Measurements from ENCODE around the gene GRHPR.
"Not testable (repeated sequence)": the region's sequence is repeated elsewhere in the genome, so short reads cannot be mapped to it uniquely, and the experiment has no call there.

Gene GRHPR

GRCh38 chr9:37422289-37423104 is at the start of gene GRHPR:
Gene GRHPR (plus strand): TSS chr9:37422696. CDS start chr9:37422751, 55 bp downstream.
- peak; percentile 37 to 84 for DNase-seq

- no peak for DNase-seq
Measured at GRCh38 chr9:37372839-37373238, 49.7 kb upstream of the GRHPR start.

GRCh38 chr9:37373621-37374020 is 48.9 kb upstream of the GRHPR start:
- no peak for DNase-seq

- DNase-seq: no peak
Measured at GRCh38 chr9:37374892-37375291, 47.6 kb upstream of the GRHPR start.

- no peak for DNase-seq
Measured at GRCh38 chr9:37377688-37378612, 44.5 kb upstream of the GRHPR start.

GRCh38 chr9:37378613-37379004 is 43.9 kb upstream of the GRHPR start:
- DNase-seq: no peak

- DNase-seq: no peak
Measured at GRCh38 chr9:37379835-37380234, 42.7 kb upstream of the GRHPR start.

- DNase-seq: no peak
Measured at GRCh38 chr9:37380570-37380969, 41.9 kb upstream of the GRHPR start.

- DNase-seq: no peak
Measured at GRCh38 chr9:37381094-37381741, 41.3 kb upstream of the GRHPR start.

- DNase-seq: no peak
Measured at GRCh38 chr9:37382161-37382981, 40.1 kb upstream of the GRHPR start.

GRCh38 chr9:37382982-37383357 is 39.5 kb upstream of the GRHPR start:
- no peak for DNase-seq

GRCh38 chr9:37383393-37383792 is 39.1 kb upstream of the GRHPR start:
- DNase-seq: no peak

GRCh38 chr9:37383876-37384746 is 38.4 kb upstream of the GRHPR start:
- no peak for DNase-seq

GRCh38 chr9:37385286-37385685 is 37.2 kb upstream of the GRHPR start:
- DNase-seq: no peak

- DNase-seq: no peak
Measured at GRCh38 chr9:37386988-37387387, 35.5 kb upstream of the GRHPR start.

GRCh38 chr9:37390759-37391158 is 31.7 kb upstream of the GRHPR start:
- no peak for DNase-seq

GRCh38 chr9:37392272-37392671 is 30.2 kb upstream of the GRHPR start:
- no peak for DNase-seq

GRCh38 chr9:37395229-37395628 is 27.3 kb upstream of the GRHPR start:
- DNase-seq: no peak

- DNase-seq: no peak
Measured at GRCh38 chr9:37395663-37396062, 26.8 kb upstream of the GRHPR start.

GRCh38 chr9:37397948-37398347 is 24.5 kb upstream of the GRHPR start:
- DNase-seq: not testable (repeated sequence)

GRCh38 chr9:37398464-37399025 is 24.0 kb upstream of the GRHPR start:
- no peak for DNase-seq
